Measurements from ENCODE around the gene B3GNT3. TPM values are rescaled to one million over a fixed set of nuclear protein-coding genes. Genes with fewer than 3 reads are reported as not detected.

The B3GNT3 gene
- total RNA-seq, 1 experiment from 2014 or later = 1.9 TPM

DNA sequence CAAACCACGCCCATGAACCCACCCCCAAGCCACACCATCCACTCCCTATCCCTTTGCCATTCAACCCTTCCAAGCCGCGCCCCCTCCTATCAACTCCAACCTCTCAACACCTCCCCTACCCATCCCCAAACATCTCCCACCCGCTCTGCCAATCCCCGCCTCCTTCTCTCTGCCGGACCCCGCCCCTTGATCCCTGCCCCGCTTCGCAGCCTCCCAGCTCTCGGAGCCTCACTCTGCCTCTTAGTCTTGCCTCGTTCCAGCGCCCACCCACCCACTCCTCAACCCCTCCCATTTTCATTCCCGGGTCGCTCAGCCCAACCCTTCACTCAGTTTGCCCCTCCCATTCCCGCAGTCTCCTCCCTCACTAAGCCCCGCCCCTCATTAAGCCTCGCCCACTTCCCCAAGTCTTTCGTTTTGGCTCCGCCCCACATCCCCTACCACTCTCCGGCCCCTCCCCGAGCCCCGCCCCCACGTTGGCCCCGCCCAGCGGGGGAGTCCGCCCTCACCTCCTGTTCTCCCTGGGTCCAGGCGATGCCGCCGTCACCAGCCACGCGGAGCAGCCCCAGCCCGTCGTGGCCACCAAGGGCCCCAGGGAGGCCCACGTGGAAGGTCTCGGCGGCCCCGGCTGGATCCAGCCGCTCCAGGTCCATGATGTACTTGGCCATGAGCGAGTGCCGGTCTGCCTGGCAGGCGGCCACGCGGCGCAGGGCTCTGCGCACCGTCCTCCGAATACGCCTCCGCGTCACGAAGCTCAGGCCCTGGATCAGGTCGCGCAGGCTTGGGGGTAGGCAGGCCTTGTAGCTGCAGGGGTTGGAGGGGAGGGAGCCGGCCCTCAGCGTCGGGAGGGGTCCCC lies 47.1 kb downstream of the B3GNT3 start (continued):
- TF ChIP-seq MYBL2 (CRISPR knock-in tag; IDR thresholded peaks at IDR 0.05) = no peak
- TF ChIP-seq, protein P1, sequence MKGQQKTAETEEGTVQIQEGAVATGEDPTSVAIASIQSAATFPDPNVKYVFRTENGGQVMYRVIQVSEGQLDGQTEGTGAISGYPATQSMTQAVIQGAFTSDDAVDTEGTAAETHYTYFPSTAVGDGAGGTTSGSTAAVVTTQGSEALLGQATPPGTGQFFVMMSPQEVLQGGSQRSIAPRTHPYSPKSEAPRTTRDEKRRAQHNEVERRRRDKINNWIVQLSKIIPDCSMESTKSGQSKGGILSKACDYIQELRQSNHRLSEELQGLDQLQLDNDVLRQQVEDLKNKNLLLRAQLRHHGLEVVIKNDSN (CRISPR knock-in tag; IDR thresholded peaks at IDR 0.05) = 0 out of 2 replicates have a peak, but pooled peaks have one; percentile 9

DNA sequence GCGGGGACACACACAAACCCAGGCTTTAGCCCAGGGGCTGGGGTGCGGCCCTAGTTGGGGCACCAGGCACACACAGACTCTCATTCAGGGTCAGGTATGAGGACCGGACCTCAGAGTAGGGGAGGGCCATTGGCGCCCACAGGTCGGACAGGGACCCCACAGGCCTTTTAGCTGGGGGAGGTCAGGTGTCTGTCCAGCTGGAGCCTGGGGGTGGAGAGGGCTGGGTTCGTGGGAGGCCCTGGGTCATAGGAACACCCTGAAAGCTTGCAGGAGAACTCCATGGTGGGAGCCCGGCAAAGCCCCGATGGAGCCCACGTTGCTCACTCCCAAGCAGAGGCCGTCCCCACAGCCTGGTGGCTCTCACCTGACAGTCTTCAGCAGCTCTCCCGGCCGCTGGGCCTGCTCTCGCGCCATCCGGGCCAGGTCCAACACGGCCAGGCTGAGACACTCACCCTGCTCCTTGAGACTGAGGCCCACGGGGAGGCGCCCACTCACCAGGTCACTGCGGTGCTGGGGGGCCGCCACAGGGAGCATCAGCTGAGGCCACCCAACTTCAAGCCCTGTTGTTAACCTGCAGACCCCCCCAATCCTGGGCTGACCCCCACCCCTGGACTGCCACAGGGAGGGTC lies 47.8 kb downstream of the B3GNT3 start:
- DNase-seq (ENCODE audit: low spot score) (no peak), ATAC-seq (0 out of 2 replicates have a peak, but pooled peaks have one; percentile 0)
- peaks cover 63% of the 10 kb centered on the region for H3K27me3 Mint-ChIP-seq (ENCODE audit: low read depth)
- peak overlapping the region; percentile 87 for H3K4me3 Mint-ChIP-seq
- H3K27ac Mint-ChIP-seq = no peak overlapping the region
- POLR2A ChIA-PET = interaction anchor here (2.0 kb wide), 2 partner anchors 12 to 17 kb away, joined by 6 to 11 read pairs; partner anchors contain the start of gene RPL18A
- H3K36me3 Mint-ChIP-seq = no peaks in the 10 kb centered on the region
- H3K4me1 Mint-ChIP-seq = peaks cover 4% of the 10 kb centered on the region
- no peaks in the 10 kb centered on the region for H3K9me3 Mint-ChIP-seq
- CTCF ChIA-PET = interaction anchor here (1.5 to 3.2 kb wide), 5 partner anchors 9 to 158 kb away, joined by 3 to 31 read pairs (median 7); partner anchors contain the start of gene RPL18A
- TF ChIP-seq, protein P2, sequence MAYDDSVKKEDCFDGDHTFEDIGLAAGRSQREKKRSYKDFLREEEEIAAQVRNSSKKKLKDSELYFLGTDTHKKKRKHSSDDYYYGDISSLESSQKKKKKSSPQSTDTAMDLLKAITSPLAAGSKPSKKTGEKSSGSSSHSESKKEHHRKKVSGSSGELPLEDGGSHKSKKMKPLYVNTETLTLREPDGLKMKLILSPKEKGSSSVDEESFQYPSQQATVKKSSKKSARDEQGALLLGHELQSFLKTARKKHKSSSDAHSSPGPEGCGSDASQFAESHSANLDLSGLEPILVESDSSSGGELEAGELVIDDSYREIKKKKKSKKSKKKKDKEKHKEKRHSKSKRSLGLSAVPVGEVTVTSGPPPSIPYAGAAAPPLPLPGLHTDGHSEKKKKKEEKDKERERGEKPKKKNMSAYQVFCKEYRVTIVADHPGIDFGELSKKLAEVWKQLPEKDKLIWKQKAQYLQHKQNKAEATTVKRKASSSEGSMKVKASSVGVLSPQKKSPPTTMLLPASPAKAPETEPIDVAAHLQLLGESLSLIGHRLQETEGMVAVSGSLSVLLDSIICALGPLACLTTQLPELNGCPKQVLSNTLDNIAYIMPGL (CRISPR knock-in tag; IDR thresholded peaks at IDR 0.05) = 0 out of 2 replicates have a peak, but pooled peaks have one; percentile 35
- no peak for TF ChIP-seq SMAD3 (CRISPR knock-in tag; IDR thresholded peaks at IDR 0.05; ENCODE audit: borderline replicate concordance)
- TF ChIP-seq, protein P3, sequence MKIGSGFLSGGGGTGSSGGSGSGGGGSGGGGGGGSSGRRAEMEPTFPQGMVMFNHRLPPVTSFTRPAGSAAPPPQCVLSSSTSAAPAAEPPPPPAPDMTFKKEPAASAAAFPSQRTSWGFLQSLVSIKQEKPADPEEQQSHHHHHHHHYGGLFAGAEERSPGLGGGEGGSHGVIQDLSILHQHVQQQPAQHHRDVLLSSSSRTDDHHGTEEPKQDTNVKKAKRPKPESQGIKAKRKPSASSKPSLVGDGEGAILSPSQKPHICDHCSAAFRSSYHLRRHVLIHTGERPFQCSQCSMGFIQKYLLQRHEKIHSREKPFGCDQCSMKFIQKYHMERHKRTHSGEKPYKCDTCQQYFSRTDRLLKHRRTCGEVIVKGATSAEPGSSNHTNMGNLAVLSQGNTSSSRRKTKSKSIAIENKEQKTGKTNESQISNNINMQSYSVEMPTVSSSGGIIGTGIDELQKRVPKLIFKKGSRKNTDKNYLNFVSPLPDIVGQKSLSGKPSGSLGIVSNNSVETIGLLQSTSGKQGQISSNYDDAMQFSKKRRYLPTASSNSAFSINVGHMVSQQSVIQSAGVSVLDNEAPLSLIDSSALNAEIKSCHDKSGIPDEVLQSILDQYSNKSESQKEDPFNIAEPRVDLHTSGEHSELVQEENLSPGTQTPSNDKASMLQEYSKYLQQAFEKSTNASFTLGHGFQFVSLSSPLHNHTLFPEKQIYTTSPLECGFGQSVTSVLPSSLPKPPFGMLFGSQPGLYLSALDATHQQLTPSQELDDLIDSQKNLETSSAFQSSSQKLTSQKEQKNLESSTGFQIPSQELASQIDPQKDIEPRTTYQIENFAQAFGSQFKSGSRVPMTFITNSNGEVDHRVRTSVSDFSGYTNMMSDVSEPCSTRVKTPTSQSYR (CRISPR knock-in tag; IDR thresholded peaks at IDR 0.05) = no peak
- no peak for TF ChIP-seq NR3C1 (CRISPR knock-in tag; conservative IDR thresholded peaks at IDR 0.05; ENCODE audit: low read depth)
- TF ChIP-seq NFE2L1 (CRISPR knock-in tag; IDR thresholded peaks at IDR 0.05) = 0 out of 2 replicates have a peak, but pooled peaks have one; percentile 19
- TF ChIP-seq, protein P1 (CRISPR knock-in tag; IDR thresholded peaks at IDR 0.05) = 0 out of 2 replicates have a peak, but pooled peaks have one; percentile 5
- no peak for TF ChIP-seq FOXK1 (CRISPR knock-in tag; IDR thresholded peaks at IDR 0.05)
- TF ChIP-seq FOXJ3 (CRISPR knock-in tag; IDR thresholded peaks at IDR 0.05; ENCODE audit: borderline replicate concordance) = no peak
- no peak for TF ChIP-seq ETV6 (CRISPR knock-in tag; IDR thresholded peaks at IDR 0.05)
- TF ChIP-seq, protein P4, sequence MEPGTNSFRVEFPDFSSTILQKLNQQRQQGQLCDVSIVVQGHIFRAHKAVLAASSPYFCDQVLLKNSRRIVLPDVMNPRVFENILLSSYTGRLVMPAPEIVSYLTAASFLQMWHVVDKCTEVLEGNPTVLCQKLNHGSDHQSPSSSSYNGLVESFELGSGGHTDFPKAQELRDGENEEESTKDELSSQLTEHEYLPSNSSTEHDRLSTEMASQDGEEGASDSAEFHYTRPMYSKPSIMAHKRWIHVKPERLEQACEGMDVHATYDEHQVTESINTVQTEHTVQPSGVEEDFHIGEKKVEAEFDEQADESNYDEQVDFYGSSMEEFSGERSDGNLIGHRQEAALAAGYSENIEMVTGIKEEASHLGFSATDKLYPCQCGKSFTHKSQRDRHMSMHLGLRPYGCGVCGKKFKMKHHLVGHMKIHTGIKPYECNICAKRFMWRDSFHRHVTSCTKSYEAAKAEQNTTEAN (CRISPR knock-in tag; IDR thresholded peaks at IDR 0.05) = no peak
- TF ChIP-seq TEAD4 (CRISPR knock-in tag; IDR thresholded peaks at IDR 0.05) = no peak
- no peak for TF ChIP-seq ZNF396 (CRISPR knock-in tag; IDR thresholded peaks at IDR 0.05; ENCODE audit: borderline replicate concordance)
- TF ChIP-seq RELA (CRISPR knock-in tag; IDR thresholded peaks at IDR 0.05; ENCODE audit: borderline replicate concordance) = no peak; the same call in 1 of the 2 replicates
- TF ChIP-seq, protein P5, sequence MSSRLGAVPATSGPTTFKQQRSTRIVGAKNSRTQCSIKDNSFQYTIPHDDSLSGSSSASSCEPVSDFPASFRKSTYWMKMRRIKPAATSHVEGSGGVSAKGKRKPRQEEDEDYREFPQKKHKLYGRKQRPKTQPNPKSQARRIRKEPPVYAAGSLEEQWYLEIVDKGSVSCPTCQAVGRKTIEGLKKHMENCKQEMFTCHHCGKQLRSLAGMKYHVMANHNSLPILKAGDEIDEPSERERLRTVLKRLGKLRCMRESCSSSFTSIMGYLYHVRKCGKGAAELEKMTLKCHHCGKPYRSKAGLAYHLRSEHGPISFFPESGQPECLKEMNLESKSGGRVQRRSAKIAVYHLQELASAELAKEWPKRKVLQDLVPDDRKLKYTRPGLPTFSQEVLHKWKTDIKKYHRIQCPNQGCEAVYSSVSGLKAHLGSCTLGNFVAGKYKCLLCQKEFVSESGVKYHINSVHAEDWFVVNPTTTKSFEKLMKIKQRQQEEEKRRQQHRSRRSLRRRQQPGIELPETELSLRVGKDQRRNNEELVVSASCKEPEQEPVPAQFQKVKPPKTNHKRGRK (CRISPR knock-in tag; IDR thresholded peaks at IDR 0.05; ENCODE audit: borderline replicate concordance) = no peak
- TF ChIP-seq, protein P6, sequence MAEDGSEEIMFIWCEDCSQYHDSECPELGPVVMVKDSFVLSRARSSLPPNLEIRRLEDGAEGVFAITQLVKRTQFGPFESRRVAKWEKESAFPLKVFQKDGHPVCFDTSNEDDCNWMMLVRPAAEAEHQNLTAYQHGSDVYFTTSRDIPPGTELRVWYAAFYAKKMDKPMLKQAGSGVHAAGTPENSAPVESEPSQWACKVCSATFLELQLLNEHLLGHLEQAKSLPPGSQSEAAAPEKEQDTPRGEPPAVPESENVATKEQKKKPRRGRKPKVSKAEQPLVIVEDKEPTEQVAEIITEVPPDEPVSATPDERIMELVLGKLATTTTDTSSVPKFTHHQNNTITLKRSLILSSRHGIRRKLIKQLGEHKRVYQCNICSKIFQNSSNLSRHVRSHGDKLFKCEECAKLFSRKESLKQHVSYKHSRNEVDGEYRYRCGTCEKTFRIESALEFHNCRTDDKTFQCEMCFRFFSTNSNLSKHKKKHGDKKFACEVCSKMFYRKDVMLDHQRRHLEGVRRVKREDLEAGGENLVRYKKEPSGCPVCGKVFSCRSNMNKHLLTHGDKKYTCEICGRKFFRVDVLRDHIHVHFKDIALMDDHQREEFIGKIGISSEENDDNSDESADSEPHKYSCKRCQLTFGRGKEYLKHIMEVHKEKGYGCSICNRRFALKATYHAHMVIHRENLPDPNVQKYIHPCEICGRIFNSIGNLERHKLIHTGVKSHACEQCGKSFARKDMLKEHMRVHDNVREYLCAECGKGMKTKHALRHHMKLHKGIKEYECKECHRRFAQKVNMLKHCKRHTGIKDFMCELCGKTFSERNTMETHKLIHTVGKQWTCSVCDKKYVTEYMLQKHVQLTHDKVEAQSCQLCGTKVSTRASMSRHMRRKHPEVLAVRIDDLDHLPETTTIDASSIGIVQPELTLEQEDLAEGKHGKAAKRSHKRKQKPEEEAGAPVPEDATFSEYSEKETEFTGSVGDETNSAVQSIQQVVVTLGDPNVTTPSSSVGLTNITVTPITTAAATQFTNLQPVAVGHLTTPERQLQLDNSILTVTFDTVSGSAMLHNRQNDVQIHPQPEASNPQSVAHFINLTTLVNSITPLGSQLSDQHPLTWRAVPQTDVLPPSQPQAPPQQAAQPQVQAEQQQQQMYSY (CRISPR knock-in tag; IDR thresholded peaks at IDR 0.05) = no peak
- no peak for TF ChIP-seq MYBL2 (CRISPR knock-in tag; IDR thresholded peaks at IDR 0.05)
- TF ChIP-seq NFATC4 (CRISPR knock-in tag; IDR thresholded peaks at IDR 0.05) = no peak
- no peak for TF ChIP-seq TEAD1 (CRISPR knock-in tag; IDR thresholded peaks at IDR 0.05)
- TF ChIP-seq, protein P7, sequence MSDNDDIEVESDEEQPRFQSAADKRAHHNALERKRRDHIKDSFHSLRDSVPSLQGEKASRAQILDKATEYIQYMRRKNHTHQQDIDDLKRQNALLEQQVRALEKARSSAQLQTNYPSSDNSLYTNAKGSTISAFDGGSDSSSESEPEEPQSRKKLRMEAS (CRISPR knock-in tag; IDR thresholded peaks at IDR 0.05) = peak; percentile 1; the same call in 1 of the 2 replicates
- TF ChIP-seq ZNF121 (CRISPR knock-in tag; IDR thresholded peaks at IDR 0.05) = no peak

All from WTC11 (cell line).